ENCODE data around the gene IL13RA2.

Gene IL13RA2, protein sequence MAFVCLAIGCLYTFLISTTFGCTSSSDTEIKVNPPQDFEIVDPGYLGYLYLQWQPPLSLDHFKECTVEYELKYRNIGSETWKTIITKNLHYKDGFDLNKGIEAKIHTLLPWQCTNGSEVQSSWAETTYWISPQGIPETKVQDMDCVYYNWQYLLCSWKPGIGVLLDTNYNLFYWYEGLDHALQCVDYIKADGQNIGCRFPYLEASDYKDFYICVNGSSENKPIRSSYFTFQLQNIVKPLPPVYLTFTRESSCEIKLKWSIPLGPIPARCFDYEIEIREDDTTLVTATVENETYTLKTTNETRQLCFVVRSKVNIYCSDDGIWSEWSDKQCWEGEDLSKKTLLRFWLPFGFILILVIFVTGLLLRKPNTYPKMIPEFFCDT

DNA sequence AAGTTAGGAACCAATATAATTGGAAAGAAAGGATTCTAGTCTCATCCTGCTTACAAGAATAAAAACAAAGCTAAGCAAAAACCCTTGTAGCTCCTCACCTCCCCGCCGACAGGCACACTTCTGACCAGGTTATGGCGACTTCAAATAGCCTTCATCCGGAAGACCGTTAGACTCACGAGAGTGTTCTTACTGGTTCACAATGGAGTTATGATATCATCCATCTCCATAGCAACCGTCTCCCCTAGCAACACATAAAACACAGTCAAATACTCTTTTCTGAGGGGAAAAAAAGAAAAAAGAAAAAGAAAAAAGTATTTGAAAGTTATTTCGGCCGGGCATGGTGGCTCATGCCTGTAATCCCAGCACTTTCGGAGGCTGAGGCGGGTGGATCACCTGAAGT is at the start of gene IL13RA2:
IL13RA2 (minus strand) TSS at position 162 of the 400 bp plus-strand sequence. CDS start 347 bp downstream, outside the sequence.
- FAIRE-seq (no peak), DNase-seq (ENCODE audit: extremely low spot score, insufficient read length, low read depth) (no peak)

DNA sequence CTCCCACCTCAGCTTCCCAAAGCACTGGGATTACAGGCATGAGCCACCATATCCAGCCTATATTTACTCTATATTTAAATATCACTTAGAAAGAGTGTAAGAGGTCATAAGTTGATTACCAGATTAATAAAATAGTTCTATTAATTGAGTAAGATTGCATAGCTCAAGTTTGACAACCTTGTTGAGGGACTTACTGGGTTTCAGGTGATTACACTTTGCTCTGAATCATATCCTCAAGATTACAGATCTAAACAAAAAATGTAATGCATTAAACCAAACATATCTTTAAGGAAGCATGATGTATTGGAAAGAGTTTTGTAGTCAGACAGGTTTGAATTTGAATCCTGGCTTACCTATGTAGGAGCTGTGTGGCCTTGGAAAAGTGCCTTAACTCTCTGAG is 47.9 kb upstream of the IL13RA2 start:
- FAIRE-seq: no peak
- DNase-seq (ENCODE audit: extremely low spot score, insufficient read length, low read depth): no peak

DNA sequence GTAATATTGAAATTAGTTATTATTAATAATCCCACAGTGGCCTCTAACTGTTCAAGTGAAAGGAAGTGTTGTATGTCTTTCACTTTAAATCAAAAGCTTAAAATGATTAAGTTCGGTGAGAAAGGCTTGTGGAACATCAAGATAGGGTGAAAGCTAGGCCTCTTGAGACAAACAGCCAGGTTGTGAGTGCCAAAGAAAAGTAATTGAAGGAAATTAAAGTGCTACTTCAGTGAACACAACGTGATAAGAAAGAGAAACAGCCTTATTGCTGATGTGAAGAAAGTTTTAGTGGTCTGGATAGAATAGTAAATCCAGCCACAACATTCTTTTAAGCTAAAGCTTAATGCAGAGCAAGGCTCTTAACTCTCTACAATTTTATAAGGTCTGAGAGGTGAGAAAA is 42.6 kb upstream of the IL13RA2 start:
- DNase-seq (ENCODE audit: extremely low spot score, insufficient read length, low read depth) (no peak), FAIRE-seq (no peak)

DNA sequence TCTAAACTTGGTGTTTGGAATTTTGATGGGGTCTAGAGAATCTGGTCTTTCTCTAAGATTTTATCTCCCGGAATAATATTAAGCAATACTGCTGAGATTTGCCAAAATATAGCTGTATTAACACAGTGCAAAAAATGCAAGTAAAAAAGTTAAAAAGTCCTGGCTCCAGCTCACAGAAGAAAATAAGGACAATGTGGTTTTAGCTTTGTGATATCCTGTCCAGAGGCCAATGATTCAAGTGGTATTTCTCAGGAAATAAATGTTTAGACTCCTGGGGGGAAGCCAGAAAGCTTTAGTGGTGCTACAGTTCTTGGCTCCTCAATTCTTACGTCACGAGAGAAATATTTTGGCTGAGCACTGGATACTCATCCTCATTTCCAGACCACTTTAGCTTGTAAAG is 40.9 kb upstream of the IL13RA2 start:
- FAIRE-seq: no peak

DNA sequence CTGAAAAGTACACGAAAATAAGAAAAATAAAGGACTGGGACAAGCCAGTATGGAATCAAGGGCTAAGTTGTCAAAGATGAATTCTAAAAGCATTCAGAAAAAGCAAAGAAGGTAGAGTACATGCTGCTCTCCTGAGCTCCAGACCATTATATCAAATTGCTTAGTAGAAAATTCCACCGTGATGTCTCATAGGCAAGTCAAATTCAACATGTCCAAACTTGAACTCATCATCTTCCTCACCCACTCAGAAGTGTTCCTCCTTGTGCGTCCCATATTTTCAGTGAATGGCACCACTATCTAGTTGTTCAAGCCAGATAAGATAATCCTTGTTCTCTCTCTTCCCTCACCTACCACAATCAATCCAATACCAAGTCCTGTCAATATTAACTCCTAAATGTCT is 37.5 kb upstream of the IL13RA2 start:
- DNase-seq (ENCODE audit: extremely low spot score, insufficient read length, low read depth) (no peak), FAIRE-seq (no peak)

More for the DNA sequence above, 40.9 kb upstream of the IL13RA2 start:
- no peak for DNase-seq (ENCODE audit: extremely low spot score, insufficient read length, low read depth)

DNA sequence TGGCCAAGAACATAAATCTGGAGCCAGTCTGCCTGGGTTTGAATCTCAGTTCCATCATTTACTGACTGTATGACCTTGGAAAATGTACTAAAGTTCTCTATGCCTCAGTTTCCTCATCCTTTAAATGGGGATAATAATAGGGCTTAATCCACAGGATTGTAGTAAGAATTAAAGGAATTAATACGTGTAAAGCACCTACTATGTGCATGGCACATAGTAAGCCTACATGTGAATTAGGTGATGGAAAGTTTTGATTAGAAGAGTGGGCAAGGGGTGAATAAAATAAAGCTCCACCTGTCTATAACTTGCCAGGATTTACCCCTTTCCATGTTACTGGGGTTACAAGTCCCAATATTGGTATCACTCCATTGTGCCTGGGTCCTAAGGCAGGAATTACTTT is 35.8 kb upstream of the IL13RA2 start:
- FAIRE-seq (no peak), DNase-seq (ENCODE audit: extremely low spot score, insufficient read length, low read depth) (no peak)

DNA sequence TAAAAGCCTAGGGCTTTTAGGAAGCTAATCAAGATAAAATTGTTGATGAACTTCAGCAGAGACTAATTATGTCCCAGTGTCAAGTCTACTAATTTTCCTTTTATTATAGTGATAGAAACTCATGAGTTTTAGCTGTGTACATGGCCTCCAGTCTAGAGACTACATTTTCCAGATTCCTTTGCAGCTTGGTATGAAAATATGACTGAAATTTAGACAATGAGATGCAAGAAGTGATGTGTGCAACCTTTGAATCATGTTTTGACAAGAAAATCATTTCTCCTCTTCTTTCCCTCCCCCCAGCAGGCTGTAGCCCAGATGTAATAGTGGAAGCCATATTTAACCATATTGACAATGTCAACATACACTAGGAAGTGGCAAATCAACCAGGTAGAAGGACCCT is 30.3 kb upstream of the IL13RA2 start:
- FAIRE-seq (no peak), DNase-seq (ENCODE audit: extremely low spot score, insufficient read length, low read depth) (no peak)

DNA sequence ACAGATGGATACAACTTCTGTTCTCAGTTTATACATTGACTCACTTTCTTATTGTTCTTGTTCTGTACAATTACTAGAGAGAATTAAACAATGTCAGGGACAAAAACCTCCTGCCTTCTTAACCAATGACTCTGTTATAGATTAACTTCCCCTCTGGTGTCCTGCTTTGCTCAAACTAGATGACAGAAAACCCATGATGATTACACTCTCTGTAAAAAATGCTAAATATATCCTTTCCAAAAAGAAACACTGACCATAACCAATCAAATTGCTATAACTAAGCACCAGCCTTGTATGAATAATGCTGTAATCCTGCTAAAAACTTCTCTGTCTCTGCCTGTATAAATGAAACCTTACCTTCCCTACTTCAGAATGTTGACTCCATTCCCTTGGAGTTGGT is 29.8 kb upstream of the IL13RA2 start:
- no peak for FAIRE-seq

DNA sequence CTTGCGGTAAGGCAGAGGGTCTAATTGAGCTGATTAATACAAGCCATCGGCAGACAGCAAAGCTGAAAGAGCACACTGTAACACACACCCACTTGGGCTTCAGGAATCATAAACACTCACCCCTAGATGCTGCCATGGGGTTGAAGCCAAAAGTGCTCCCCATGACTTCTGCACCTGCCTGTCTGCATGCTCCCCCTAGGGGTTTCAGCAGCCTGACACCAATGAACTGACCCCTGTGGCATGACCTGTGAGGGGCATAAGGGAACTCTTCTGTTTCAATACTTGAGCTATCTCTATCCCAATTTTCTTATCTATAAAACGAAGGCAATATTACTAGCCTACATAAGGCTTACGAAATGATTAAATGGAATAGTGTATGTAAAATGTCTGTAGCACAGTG is 23.0 kb upstream of the IL13RA2 start:
- DNase-seq (ENCODE audit: extremely low spot score, insufficient read length, low read depth) (no peak), FAIRE-seq (no peak)

More for the DNA sequence above, 29.8 kb upstream of the IL13RA2 start:
- no peak for DNase-seq (ENCODE audit: extremely low spot score, insufficient read length, low read depth)

DNA sequence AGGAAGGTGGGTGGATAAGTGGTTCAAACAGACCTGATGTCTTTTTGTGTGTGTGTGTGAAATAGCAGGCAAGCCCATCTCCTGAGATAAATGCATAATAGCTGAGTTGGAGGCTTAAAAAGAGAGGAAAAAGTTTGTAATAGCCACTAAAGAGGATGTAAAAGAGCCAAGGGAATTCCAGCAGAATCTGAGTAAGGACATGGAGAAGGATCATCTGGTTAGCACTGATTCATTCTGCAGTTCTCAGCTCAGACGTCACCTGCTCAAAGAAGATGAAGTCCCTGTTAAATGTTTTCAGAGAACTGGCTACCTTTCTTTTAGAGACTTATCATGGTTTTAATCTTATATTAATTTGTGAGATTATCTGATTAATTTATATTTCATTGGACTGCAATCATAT is 21.0 kb upstream of the IL13RA2 start:
- FAIRE-seq (no peak), DNase-seq (ENCODE audit: extremely low spot score, insufficient read length, low read depth) (no peak)

DNA sequence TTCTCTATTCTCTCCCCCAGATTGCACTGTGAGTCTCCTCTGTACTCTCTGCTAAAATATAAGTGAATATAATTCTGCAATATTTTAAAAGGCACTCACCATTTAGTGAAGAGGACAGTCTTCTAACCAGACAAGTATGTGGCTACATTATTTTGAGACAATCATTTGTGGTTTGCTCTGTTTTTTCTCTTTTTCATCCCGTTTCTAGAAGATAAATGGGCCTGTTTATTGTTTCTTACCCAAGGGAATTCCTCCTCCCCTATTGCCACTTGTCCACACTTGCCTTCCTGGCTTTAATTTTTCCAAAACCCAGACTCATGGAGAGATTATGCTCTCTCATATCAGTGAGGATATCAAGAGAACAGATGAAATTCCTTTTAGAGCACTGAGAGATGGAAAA is 18.6 kb upstream of the IL13RA2 start:
- DNase-seq (ENCODE audit: extremely low spot score, insufficient read length, low read depth): no peak
- FAIRE-seq: no peak

DNA sequence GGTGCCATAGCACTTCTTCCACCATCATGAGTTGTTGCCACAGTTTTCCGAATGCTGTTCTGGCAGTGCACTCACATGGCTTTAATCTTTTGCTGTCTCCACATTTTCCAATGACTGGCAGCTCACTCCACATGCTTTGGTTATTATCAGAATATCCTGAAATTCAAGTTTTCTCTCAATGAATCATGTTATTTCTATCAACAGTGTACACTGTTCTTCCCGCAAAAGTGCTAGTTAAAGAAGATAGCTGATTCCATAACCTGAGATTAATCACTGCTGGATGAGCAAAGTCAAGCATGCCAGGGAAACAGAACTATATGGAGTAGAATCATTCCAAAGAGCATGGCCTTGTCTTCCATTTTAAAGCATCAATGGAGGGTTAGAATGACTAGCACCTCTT is 14.6 kb upstream of the IL13RA2 start:
- DNase-seq (ENCODE audit: extremely low spot score, insufficient read length, low read depth): no peak
- no peak for FAIRE-seq

DNA sequence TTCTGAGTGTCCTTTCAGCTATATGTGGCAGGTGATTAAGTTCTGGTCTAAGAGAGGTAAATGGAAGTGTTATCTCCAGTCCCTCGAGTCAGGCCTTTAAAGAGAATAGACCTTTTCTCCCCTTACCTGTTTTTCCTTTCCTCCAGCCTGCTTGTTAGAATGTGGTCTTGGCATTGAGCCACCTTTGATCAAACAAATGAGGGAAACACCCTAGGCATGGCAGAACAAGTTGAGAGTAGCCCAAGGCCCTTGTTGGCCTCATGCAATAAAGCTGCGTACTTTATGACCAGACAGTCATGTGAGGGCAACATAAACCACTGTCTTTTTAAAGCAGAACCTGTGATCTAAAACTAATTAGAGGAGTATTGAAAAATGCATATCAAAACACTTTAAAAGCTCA is 13.2 kb upstream of the IL13RA2 start:
- FAIRE-seq: no peak
- DNase-seq (ENCODE audit: extremely low spot score, insufficient read length, low read depth): no peak

DNA sequence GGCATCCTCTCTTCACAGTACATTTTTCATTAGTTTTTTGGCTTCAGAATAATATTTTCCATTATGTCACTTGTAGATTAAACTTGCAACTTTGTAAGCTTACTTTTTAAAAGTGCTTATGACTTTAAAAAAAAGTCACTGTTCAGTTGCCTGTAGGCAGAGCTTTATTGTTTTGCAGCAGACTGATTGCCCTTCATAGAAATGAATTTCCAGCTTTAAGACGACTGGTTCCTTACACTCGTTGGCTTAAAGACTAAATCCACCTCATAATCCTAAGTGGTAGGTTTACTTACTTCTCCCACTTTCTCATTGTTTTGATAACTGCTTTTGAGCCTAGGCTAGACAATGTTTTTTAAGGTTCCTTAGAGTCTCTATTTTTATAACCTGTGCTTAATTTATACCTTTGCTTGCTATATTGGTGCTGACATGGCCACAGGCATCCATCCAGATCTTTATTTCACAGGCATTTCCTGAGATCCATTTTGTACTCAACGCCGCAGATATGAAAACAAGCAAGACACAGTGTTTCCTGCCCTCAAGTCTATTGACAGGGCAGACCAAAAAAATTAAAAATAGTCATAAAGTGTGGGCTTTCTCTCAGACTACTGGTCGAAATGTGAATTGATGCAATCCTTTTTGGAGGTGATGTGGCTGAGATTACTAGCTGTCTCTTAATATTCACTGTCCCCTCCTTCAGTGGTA is 12.6 kb upstream of the IL13RA2 start:
- no peak for FAIRE-seq
- DNase-seq (ENCODE audit: extremely low spot score, insufficient read length, low read depth): no peak

DNA sequence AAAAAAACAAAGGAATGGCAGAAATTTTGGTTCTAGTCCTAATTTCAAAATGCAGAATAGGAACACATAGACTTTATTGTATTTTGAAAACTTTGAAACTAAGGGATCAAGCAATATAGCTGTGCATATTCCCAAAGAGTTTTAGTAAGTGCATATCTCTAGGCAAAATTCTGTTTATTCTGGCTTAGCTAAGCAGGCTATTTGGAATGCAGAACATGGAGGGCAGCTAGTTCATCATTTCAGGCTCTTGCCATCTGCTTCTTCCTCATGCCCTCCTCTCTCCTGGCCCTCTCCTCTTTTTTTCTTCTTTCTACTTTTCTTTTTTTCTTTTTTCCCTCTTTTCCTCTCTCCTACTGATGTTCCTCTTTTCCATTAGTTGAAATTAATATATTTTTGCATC is 12.0 kb upstream of the IL13RA2 start:
- no peak for DNase-seq (ENCODE audit: extremely low spot score, insufficient read length, low read depth)
- FAIRE-seq: no peak

DNA sequence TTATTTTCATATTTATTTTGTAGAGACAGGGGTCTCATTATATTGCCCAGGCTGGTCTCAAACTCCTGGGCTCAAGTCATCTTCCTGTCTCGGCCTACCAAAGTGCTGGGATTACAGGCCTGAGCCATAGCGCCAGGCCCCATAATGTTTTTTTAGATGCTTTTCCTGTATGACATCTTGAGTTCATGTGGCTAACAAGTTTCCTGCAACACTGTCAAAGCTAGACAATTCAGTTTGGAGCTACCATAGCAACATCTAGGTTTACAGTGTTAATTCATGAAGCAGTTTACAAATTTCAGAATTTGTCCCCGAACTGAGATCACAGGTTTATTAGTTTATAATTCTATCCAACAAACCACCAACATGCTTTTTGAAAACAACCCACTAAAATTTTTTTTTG is 6.4 kb upstream of the IL13RA2 start:
- DNase-seq (ENCODE audit: extremely low spot score, insufficient read length, low read depth): no peak
- FAIRE-seq: no peak

DNA sequence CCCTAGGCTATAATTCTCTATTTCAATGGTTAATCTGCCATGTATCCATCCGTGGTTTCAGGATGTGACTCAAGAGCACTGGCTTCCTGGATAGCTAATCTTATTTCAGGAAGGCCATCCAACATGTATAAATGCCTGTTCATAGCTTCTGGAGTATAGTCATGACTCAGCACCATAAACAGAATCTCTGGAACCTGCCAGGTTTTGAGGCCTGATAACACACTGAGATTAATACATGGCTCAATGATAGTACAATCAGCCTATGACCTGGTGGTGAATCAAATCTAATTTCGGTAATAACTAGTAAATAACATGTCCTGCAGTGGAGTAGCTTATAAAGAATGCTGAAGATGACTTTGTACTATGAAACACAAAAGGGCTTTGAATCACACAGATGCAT is 5.7 kb upstream of the IL13RA2 start:
- FAIRE-seq: no peak

DNA sequence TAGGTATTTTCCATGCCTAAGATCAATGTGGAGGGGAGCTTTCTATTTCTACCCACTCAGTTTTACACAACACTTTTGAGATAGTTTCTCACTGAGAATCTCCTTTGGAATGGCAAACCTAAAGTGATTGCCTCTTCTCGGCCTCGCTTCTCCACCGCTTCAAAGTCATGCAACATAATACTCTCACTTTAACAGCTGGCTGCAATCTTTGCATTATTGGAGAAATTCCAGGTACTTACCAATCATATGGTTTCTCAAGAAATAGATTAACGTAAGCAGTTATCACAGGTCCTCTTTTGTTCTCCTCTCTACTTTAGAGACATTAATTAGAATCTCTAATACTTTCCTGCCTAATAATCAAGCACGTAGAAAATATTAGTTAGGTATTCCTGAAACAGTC is 3.7 kb upstream of the IL13RA2 start:
- no peak for DNase-seq (ENCODE audit: extremely low spot score, insufficient read length, low read depth)
- no peak for FAIRE-seq

More for the DNA sequence above, 5.7 kb upstream of the IL13RA2 start:
- no peak for DNase-seq (ENCODE audit: extremely low spot score, insufficient read length, low read depth)

DNA sequence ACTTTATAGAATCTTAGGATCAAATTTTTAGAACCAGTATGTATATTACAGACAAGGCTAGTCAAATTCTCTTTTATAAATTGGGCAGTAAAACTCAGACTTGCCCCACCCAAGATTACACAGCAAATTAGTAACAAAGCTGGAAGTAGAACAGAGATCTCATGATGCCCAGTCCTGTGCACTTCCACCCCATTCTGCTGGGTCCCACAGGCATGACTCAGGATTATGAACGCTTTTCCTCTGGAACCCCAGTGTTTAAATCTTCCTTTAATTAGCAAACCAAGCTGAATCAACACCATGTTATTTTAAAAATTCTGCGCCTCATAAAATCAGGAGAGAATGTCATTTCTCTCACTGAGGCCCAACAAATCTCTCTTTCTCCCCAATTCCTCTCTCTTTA is 1.5 kb upstream of the IL13RA2 start:
- no peak for FAIRE-seq
- no peak for DNase-seq (ENCODE audit: extremely low spot score, insufficient read length, low read depth)

DNA sequence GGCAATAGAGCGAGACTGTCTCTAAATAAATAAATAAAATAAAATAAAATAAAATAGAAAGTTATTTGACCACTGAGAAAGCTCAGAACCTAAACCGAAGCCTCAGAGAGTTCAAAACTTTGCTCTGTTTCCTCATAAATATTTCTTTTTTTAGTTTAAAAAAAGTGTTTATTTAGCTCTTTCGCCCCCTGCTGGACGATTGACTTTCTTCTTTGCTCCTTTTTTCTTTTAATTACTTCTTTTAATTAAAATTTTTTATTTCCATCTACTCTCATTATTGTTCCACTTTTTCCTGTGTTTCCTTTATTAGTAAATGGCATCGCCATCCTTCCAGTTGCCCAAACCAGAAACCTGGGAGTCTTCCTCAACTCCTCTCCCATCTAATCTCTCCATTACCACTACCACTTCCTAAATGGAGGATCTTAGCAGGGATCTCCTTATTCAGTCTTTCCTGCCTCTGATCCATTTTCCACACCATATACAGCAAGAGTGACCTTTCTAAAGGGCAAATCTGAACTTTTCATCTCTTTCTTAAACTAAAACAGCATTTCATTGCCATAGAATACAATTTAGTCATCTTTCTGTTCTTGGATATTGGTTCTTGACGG is 728 bp upstream of the IL13RA2 start:
- no peak for FAIRE-seq

DNA sequence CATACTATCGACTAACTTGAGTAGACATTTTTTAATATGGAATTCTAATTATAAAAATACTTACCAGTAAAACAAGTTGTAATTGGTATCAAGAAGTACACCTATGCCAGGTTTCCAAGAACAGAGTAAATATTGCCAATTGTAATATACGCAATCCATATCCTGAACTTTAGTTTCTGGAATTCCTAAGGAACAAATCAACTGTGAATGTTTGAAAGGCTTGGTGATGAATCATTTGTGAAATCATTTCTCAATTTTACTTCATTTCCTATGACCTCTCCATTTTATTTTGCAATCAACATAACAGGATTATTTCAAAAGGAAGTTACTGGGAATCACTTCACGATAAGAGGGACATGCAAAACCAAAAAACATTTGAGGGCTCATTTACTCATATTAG is 3.7 kb downstream of the IL13RA2 start:
- FAIRE-seq (no peak), DNase-seq (ENCODE audit: extremely low spot score, insufficient read length, low read depth) (no peak)

More for the DNA sequence above, 728 bp upstream of the IL13RA2 start:
- DNase-seq (ENCODE audit: extremely low spot score, insufficient read length, low read depth): no peak

Data from GM18507 (cell line).